Stimulated activated CD4-positive, alpha-beta T cell treated with anti-CD3 and anti-CD28 coated beads, Interleukin-12 subunit alpha, Interleukin-12 subunit beta, amount 100 ng/mL, for 24 hours (primary cell): ENCODE data around the gene PPFIA4.

ENCODE experiments used
- DNase-seq, 2 experiments: peaks; one replicate each; pipeline ENCODE4 v3.0.0-alpha.2; 2020; ENCODE audit warnings: low read depth in 2 of 2

The PPFIA4 gene

DNA sequence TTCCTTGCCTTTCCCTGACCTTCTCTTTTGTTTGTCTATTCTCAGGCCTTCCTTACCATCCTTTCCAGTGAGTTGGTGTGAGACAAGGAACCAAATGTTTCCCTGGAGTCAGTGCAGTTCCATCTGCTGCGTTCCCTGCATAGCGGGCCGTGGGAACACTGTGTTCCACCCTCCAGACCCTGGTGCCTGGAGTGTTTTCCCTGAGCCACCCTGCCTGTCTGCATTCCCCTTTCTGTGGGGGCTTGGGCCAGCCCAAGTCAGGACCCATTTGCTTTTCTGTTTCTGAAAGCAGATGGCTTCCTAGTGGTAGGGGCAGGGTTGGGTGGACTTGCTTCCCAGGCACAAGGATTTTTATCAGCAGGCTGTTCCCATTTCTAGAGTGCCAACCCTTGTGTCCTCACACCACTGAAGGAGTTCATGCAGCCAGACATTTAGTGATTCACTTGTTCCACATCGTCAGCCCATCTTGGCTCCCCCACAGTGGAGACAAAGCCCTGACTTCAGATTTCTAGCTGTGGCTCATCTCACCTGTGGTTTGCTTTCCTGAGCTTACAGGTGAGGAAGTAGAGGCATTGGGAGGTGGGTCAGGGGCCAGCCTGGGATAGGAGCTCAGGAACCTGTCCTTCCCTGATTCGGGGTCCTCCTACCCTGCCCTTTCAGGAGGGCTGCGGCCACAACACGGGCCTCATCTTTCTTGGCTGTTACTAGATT is 73.7 kb downstream of the PPFIA4 start:
- DNase-seq: no peak

DNA sequence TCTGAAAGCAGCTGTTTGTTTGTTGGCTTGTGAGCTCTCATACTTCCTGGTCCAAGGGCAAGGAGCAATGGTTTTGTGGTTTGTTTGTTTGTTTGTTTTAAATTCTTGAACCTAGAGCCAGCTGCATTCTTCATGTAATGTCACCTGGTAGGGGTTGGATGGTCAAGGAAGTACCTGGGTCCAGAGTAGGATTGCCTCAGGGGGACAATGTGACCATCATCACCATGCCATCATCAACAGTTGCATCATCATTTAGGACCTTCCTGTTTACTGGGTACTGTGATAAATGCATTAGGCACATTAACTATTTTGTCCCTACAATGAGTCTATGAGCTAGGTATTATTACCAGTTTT is 74.2 kb downstream of the PPFIA4 start:
- DNase-seq: no peak

DNA sequence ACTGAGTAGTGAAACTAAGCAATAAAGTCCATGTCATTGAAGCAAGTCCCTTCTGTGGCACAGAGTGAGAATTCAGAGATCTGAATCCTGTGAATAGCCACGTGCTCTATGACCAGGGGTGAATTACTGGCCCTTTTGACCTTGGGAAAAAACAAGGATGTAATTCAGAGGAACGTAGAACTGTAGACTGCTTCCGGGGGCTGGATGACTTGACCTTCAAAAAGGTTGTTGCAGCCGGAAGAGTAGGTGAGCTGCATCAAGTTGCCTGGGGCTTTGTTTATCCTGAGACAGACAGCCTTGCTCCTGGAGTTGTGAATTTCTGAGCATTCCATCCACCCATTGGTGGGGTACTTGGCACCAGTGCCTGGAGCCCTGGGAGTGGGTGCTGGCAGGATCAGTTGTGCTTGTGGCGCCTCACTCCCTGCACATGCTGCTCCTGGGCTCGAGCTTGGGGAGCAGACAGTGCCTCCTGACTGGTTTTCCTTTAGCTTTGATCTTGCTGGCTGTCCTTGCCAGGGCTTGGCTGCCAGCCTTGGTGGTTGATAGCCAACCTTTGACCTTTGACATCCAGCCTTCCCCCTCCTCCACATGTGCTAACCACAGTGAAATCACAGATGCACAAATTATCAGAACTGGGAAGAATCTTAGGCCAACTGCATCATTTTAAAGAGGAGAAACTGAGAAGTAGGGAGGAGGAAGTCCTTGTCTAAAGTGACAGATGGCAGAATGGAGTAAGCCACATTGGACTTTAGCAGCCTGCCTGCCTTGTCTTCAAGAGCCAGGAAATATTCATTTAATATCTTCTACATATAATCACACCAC is 75.7 kb downstream of the PPFIA4 start:
- no peak for DNase-seq

DNA sequence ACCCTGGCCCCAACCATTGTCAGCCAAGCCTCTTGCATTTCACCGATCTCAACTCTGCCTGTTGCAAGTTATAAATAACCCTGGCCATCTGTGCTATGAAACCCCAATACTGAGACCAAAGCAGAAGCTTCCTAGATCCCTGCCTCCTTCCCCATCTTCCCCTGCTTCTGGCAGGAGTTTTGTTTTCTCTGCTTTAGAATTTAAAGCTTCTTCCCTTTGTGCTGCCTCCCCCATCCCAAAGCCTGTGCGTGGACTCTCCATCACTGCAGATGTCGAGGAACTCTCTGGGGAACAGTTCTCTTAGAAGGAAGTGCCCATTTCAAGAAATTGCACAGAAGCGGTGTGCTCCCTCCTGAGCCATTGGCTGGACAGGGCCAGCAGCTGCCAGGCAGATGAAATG is 76.9 kb downstream of the PPFIA4 start:
- DNase-seq: no peak

DNA sequence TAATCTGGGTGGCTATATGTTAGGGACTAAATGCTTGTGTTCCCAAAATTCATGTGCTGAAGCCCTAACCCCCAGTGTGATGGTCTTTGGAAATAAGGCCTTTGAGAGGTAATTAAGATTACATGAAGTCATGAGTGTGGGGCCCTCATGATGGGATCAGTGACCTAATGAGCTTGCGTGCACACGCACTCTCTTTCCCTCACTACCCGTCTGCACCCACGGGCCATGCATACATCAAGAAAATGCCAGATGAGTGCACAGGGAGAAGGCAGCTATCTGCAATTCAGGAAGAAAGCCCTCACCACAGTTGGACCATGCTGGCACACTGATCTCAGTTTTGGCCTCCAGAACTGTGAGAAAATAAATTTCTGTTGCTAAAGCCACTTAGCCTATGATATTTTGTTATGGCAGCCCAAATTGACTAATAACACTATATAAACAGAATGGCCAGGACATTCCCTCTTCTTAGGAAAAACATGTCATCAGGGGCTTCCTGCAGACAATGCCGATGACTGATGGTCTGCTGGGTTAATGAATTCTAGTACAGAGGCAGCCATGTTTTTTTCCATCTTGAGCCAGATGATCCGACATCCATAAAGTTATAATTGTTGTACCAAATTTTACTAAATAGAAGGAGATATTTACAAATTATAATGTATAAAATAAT is 77.7 kb downstream of the PPFIA4 start:
- DNase-seq: no peak

DNA sequence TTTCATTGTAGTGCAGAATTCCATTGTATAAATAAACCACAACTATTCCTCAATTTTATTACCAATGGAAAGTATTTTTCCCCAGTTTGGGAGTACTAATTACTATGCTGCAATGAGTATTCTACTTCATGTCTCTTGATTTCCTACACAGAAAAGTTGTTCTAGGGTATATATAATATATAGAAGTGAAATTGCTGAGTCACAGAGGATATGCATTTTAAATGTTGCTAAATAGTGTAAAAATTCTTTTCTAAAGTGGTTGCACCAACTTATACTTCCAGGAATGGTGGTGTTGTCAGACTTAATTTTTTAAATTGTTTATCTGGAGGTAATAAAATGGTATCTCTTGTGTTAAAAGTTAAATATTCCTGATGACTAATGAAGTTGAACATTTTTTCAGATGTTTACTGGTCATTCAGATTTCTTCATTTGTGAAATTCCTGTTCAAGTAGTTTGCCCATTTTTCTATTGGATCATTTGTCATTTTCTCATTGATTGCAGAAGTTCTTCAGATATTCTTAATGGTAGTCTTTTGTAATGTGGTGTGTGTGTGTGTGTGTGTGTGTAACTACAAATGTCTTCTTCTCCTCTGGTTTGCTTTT is 78.6 kb downstream of the PPFIA4 start:
- DNase-seq: no peak

DNA sequence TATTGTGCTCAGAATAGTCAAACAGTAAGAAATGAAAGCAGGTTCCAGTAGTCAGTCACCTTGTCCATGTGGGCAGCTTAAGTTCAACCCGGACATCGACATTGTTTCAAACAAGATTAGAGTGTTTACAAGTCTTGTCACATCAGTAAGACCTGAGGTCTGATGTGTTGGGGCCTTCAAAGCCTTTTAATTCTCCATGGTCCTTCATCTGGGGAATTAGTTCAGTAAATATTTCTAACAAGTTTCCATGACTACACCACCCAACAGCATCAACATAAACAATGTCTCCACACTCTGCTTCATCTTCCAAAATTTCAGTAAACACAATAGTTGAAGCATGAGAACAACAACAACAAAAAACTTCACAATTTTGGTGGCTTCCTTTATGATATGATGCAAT is 86.2 kb downstream of the PPFIA4 start:
- no peak for DNase-seq

DNA sequence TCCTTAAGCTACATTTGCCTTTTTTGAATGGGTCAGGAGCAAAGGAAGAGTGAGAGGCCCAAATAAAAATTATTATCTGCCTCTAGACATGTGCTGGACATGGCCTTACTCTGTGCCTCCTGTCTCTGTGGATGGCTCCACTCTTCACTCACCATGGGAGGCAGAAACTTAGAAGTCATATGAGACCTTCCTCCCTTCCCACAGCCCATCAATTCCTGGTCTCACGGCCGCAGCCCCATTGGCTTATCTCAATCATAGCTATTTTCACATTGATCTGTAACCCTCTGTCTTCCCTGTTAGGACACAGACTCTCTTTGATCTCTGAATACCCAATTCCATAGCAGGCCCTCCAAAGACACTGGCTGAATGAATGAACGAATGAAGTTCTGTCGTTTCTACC is 87.0 kb downstream of the PPFIA4 start:
- no peak for DNase-seq

DNA sequence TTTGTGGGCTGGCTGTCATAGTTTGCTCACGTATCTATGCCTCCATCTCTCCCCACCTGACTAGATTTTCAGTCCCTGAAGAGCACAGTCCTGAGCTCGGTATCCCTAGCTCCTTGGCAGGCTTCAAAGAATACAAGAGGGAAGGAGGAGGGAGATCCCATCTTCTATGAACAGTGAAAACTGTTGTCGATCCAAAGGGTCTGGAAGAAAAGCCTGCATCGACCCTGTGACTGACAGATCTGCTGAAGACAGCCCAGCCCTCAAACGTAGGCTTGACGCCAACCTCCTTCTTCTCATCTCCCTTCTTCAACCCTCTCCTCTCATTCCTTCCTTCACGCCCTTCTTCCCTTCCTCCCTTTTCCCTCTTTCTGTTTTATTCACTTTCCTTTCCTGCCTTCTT is 87.9 kb downstream of the PPFIA4 start:
- no peak for DNase-seq

DNA sequence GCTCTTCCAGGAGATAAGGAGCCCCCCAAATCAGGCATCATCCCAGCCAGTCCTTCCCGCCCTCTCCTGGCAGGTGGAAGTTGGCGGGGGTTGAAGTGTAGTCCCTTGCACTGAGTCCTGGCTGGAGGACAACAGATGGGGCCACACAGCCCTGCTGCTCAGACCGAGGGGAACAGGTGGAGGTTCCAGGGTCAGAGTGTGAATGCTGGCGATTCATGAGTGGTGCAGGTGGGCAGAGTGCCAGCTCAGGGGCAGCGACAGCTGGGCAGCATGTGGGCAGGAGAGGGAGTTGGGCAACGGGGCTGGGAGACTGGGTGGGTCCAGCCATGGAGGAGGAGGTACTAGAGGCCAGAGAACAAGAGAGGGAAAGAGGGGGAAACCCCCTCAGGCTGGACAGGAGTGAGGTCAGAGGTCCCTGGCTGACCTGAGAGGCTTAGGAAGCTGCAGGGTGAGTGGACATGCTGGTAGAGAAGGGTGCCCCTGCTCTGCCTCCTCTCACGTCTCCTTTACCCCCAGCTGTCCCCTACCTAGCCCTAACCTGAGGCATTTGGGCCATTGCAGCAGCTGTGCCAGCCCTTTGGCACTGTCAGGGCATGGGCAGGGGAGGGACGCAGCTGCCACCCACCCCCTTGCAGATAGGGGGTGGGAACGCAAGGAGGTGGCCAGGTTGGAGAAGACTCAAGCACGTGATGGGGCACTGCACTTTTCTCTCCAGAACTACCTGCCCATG is 90.0 kb downstream of the PPFIA4 start:
- no peak for DNase-seq

DNA sequence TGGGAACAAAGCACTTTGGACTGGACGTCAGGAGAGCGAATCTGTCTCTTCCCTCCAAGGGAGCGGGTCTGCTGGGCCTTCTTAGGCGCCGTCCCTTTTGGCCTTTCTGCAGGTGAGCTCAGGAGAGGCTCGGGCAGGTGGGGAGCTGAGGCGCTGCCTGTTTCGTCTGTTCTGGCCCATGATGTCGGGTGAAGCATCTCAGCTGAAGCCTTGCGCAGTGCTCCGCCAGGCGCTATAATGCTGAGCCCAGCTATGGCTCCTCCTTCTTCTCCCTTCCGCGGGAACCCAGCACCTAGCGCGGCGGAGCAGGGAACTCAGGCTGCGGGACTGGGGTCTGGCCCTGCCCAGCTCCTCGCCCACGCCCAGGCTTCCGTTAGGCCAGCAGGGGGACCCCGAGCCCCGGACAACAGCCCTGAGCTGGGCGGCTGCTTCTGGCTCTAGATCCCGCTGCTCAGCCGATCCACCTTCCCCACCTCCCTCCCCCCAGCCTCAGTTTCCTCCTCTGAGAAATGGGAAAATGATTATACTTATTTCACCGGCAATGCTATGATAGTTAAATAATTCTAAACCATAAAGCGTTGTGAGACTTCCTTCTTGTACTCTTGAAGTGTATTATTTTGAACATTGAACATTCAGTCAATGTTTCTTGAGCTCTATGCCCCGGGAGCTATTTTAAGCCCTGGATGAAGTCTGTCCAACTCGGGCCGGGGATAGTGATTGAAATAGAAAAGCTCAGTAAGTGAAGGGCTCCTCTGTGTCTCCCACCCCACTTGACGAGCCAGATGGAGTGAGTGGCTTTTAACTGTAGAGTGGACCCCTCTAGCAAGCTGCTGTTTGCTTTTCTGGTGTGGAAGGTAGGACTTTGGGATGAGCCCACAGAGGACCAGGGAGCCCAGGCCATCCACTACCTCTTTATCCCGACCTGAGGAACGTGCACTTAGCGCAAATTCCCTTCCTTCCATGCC is 91.6 kb downstream of the PPFIA4 start:
- DNase-seq: peak in 1 of 2 experiments; percentile 25

DNA sequence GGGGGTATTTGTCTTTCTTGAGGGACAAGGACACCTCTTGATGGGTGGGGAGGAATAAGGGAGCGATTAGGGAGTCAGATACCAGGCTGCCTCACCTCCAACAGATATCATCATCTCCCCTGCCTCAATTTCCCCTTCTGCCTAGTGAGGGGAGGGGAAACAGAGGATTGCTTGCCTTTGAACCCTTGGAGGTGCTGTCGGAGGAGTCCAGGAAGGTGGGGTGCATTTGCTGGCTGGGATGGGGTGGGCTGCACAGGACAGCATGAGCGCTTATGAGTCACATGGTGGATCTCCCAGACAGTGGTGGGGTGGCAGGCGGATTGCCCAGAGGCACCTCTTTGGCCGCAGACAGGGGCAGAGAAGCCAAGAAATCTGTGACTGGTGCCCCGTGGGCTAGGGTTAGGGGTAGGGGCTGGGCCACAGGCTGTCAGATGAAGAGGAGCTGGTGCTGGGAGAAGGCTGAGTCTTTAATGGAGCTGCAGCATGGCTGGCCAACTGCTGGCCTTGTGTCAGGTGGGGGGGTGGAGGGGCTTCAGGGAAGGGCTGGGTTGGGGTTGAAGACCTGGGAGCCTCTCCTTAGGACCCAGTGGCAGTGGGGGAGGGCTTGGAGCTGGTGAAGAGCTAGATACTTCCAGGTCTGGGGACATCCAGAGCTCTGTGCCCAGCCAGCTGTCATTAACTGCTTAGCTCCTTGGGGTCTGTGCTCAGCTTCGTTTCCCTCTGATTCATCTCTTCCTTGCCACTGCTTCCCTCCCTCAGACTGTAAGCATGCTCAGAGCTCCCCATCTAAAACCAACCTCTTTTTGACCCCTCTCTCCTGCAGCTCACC is 94.2 kb downstream of the PPFIA4 start:
- DNase-seq: no peak

DNA sequence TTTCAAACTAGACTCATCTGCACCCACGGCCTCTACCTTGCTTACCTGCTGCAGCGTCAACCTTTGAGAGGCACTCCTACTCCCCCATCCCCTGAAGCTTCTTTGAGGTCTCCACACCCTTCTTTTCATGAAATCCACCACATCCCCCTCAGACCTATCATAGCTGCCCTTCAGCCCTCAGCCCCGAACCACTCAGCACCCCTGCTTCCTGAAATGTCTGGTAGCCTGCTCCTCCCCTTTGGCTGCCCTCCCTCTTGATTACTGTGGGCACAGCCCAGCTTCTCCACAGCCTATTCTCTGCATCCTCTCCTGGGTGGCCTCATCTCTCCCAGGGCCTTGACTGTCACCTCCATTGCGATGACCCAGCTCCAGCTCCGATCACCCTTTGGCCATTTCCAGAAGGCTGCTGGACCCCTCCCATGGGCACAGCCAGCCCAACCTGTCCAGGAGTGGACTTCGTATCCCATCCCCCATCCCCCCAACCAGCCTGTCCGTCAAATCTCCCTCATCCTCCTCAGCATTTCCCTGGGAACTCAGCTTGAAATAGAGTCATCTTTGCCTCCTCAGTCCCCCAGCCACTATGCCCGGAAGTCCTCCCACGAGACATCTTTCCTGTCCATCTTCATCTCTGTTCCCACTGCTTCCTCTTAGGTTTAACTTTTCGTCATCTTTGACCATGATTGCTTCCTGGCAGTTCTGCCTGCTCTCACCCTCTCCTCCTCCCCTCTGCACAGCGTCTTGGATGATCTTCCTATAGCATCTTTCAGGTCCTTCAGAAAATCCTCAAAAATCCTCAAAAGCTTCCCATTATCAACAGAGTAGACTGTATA is 95.1 kb downstream of the PPFIA4 start:
- no peak for DNase-seq

DNA sequence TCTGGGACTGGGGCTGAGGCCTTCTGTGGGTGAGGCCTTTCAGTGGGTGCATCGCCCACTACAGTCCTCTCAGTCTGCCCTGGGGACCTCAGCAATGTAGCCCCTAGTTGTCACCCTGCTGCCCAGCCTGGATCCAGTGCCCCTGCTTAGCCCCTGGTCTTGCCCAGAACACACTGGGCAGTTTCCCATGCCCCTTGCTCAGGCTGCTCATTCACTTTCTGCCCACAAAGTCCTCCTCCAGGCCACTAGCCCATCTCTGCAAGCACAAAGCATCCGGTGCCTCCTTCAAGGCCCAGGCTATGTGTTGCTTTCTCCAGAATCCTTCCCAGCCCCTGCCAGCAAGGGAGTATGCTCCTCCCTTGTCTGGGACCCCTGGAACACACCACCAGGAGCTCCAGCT is 95.9 kb downstream of the PPFIA4 start:
- DNase-seq: no peak

DNA sequence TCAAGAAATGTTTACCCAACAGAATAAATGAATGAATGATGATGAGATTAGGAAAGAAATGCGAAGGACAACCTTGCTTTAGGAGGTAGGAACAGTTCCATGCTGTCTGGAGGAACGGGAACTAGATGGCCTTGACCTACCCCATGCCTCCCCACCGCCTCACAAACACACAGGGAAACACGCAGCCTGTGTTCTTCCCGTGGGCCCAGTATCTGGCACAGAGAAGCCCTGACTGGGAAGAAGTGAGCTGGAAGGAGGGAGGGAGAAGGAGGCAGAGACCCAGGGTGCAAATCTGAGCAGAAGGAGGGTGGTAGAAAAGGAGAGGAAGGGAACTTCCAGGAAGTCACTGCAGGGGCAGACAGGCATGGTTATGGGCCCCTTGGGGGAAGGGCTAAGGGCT is 97.7 kb downstream of the PPFIA4 start:
- no peak for DNase-seq

DNA sequence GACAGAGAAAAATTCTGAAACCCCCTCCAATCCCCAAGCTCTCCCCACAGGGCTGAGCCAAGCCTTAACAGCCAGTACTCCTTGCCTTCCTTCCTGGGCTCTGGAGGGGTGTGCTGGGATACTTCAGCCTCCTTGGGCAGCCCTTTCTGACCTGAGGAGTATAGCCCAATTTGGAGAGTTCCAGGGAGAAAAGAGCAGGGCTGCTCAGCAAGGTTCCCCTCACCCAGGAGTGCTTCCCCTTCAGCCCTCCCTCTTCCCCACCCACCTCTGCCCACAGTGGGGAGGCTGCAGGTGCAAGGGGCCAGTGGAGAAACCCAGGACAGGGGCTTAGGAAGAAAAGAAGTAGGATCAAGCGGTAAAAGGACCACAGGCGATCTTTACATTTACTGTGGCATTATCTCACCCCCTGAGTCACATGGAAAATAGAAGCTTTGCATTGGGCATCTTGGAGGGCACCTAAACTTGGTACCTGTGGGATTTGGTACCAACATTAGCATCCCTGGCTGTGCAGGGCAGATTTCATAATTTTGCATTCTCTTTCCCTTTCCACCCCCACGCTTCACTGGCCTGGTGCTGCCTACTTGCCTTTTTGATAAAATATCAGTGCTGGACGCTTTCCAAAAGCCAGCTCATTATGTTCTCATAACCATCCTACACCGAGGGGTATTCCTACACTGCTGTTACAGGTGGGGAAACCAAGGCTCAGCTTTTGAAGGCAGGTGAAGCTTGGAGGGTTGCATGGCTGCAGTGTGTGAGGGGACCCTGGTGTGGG is 98.4 kb downstream of the PPFIA4 start:
- DNase-seq: no peak

DNA sequence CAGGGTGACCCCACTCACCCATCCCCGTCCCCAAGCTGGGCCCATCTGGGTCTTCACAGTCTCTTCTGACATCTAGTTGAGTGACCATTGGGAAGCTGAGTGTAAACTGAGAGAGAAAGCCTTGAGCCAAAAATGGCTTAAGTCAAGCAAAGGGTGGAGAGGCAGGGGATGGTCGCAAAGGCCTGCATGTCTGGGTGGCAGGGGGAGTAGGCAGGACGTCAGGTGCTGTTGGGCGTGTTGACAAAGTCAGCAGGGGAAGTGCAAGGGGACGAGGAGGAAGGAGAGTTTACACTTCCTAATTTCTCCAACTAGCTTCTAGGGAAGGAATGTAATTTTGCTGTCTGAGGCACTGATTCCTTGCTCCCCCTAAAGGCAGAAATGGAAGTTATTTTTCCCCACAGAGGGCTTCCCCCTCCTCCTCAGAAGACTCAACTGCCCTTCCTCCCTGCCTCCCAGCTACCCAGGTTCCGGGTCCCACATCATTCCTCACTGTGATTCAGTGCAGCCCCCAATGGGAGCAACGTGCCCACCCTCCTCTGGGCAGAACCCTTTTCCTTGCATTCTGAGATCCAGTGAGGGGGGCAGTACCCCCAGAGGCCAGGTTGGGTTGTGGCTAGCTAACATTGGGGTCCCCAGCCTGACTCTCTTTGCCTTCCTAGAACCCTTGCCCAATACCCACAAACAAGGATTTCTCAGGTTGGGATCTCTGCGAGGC is 100.0 kb downstream of the PPFIA4 start:
- no peak for DNase-seq
